Panc1 (cell line): ENCODE data around the gene SUMF1. TPM values are rescaled to one million over a fixed set of nuclear protein-coding genes. Genes with fewer than 3 reads are reported as not detected.

Source experiments
- ATAC-seq: fragments of 200-7000 bp; cut with Tn5 transposase; 2 replicates; pipeline ENCODE4 v1.9.1; 2020; ENCODE audit warnings: mild to moderate bottlenecking, moderate library complexity
- BruUV-seq: library from RNA; stranded (reverse); fragments of 400-500 nt; replicated peaks from 2 replicates; lab custom pipeline; 2021; lab: Mats Ljungman, UMichigan
- CTCF ChIA-PET: fragments of 300-600 bp; sonication (Branson Sonifier 250); formaldehyde crosslinking; loops from one replicate; lab custom pipeline; 2022; ENCODE audit warnings: antibody characterized with exemption; lab: Charles Lee
- POLR2A ChIA-PET: fragments of 300-600 bp; sonication (Branson Sonifier 250); formaldehyde crosslinking; loops from one replicate; lab custom pipeline; 2022; ENCODE audit warnings: antibody characterized with exemption; lab: Charles Lee
- DNase-seq: peaks from one replicate; pipeline ENCODE4 v3.0.0-alpha.2; 2010; ENCODE audit warnings: low read depth, low spot score
- H3K27ac ChIP-seq: 2 replicates; pipeline ENCODE4 v1.5.1; 2011; ENCODE audit warnings: mild to moderate bottlenecking, low read length, inconsistent platforms
- H3K27me3 ChIP-seq: fragments of 200-500 bp; sonication (Bioruptor generic); 2 replicates; pipeline ENCODE4 v1.6.0; 2014; ENCODE audit warnings: low read length, inconsistent platforms; ENCODE audit not compliant: control insufficient read depth, insufficient read depth
- H3K36me3 ChIP-seq: fragments of 200-500 bp; sonication (Bioruptor generic); 2 replicates; pipeline ENCODE4 v1.5.1; 2014; ENCODE audit warnings: inconsistent platforms, mild to moderate bottlenecking, low read length, moderate library complexity; ENCODE audit not compliant: control insufficient read depth, insufficient read depth
- H3K4me1 ChIP-seq: 2 replicates; pipeline ENCODE4 v1.5.1; 2011; ENCODE audit warnings: inconsistent platforms, mild to moderate bottlenecking, low read length, moderate library complexity; ENCODE audit not compliant: control insufficient read depth, insufficient read depth
- H3K4me3 ChIP-seq, 2 experiments: 2 replicates each; pipeline ENCODE4 v1.5.1; 2011 to 2012; ENCODE audit warnings: low read depth in 2 of 2, low read length in 2 of 2, mild to moderate bottlenecking in 2 of 2, inconsistent platforms in 1 of 2, moderate library complexity in 1 of 2
- H3K9me3 ChIP-seq: fragments of 200-500 bp; sonication (Bioruptor generic); 2 replicates; pipeline ENCODE4 v1.5.1; 2014; ENCODE audit warnings: low read depth, mild to moderate bottlenecking, inconsistent platforms, low read length, moderate library complexity; ENCODE audit not compliant: control insufficient read depth, insufficient read depth
- CTCF ChIP-seq: fragments of 450-650 bp; IDR thresholded peaks from 2 replicates; pipeline ENCODE4 v1.5.1; 2017; ENCODE audit warnings: mild to moderate bottlenecking
- POLR2AphosphoS5 ChIP-seq: IDR thresholded peaks from 2 replicates; pipeline ENCODE4 v1.6.1; 2012; ENCODE audit warnings: mild to moderate bottlenecking, low read depth, low read length, moderate library complexity
- SIN3A ChIP-seq: IDR thresholded peaks from 2 replicates; pipeline ENCODE4 v1.6.1; 2012; ENCODE audit warnings: low read depth, mild to moderate bottlenecking, low read length, moderate library complexity, borderline replicate concordance; ENCODE audit not compliant: insufficient read depth
- TCF7L2 ChIP-seq: IDR thresholded peaks from 2 replicates; pipeline ENCODE4 v1.6.1; 2011; ENCODE audit warnings: mild to moderate bottlenecking, low read depth, low read length, inconsistent platforms
- in situ Hi-C: cut with HindIII; loops from 2 replicates; pipeline ENCODE4 v1.10.0; 2016; ENCODE audit warnings: low sequenced_read_pairs, low pct_unique_long_range_greater_than_20kb
- intact Hi-C: fragments of 100-400 bp; cut with micrococcal nuclease; formaldehyde crosslinking; loops from one replicate; pipeline ENCODE4 v1.10.0; 2022; ENCODE audit not compliant: unreplicated experiment
- total RNA-seq: library from RNA; stranded (reverse); gene quantifications from one replicate; pipeline ENCODE4 v1.2.1, GENCODE V29; 2021; ENCODE audit not compliant: unreplicated experiment
- TF ChIP-seq, protein P1 (sequence below), 2 experiments: IDR thresholded peaks; 2 replicates each; pipeline ENCODE4 v1.6.1; 2011 to 2012; ENCODE audit warnings: low read depth in 2 of 2, control low read depth in 1 of 2, low read length in 1 of 2, mild to moderate bottlenecking in 1 of 2, moderate library complexity in 1 of 2; ENCODE audit not compliant: insufficient read depth in 1 of 2

Gene SUMF1
- total RNA-seq, 1 experiment from 2014 or later: 15.5 TPM

GRCh38 chr3:4514916-4515315 lies 47.8 kb upstream of the SUMF1 start:
- TF ChIP-seq CTCF: no peak
- no peak for TF ChIP-seq SIN3A
- TF ChIP-seq, protein P1, sequence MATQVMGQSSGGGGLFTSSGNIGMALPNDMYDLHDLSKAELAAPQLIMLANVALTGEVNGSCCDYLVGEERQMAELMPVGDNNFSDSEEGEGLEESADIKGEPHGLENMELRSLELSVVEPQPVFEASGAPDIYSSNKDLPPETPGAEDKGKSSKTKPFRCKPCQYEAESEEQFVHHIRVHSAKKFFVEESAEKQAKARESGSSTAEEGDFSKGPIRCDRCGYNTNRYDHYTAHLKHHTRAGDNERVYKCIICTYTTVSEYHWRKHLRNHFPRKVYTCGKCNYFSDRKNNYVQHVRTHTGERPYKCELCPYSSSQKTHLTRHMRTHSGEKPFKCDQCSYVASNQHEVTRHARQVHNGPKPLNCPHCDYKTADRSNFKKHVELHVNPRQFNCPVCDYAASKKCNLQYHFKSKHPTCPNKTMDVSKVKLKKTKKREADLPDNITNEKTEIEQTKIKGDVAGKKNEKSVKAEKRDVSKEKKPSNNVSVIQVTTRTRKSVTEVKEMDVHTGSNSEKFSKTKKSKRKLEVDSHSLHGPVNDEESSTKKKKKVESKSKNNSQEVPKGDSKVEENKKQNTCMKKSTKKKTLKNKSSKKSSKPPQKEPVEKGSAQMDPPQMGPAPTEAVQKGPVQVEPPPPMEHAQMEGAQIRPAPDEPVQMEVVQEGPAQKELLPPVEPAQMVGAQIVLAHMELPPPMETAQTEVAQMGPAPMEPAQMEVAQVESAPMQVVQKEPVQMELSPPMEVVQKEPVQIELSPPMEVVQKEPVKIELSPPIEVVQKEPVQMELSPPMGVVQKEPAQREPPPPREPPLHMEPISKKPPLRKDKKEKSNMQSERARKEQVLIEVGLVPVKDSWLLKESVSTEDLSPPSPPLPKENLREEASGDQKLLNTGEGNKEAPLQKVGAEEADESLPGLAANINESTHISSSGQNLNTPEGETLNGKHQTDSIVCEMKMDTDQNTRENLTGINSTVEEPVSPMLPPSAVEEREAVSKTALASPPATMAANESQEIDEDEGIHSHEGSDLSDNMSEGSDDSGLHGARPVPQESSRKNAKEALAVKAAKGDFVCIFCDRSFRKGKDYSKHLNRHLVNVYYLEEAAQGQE (IDR thresholded peaks at IDR 0.05; ENCODE audit: insufficient read depth in 1 of 2, low read depth in 2 of 2, low read length in 1 of 2): no peak
- no peak for TF ChIP-seq POLR2AphosphoS5
- TF ChIP-seq TCF7L2: no peak
- intact Hi-C loops: no loop called here

GRCh38 chr3:4514321-4514720 lies 47.3 kb upstream of the SUMF1 start:
- BruUV-seq: no TSS peak
- ATAC-seq: no peak
- DNase-seq: no peak
- ChIA-PET POLR2A (no interaction called here), CTCF (no interaction called here)
- in situ Hi-C loops (no loop called here), intact Hi-C loops (no loop called here)
- H3K9me3 ChIP-seq: no peaks in the 10 kb centered on the region
- H3K27ac ChIP-seq: no peak overlapping the region
- no peak for TF ChIP-seq TCF7L2
- no peak for TF ChIP-seq SIN3A
- TF ChIP-seq, protein P1 (IDR thresholded peaks at IDR 0.05; ENCODE audit: insufficient read depth in 1 of 2, low read depth in 2 of 2, low read length in 1 of 2): no peak
- no peak for TF ChIP-seq POLR2AphosphoS5
- TF ChIP-seq CTCF: no peak
- H3K27me3 ChIP-seq: no peaks in the 10 kb centered on the region
- H3K36me3 ChIP-seq: no peaks in the 10 kb centered on the region
- no peak overlapping the region for H3K4me3 ChIP-seq
- no peaks in the 10 kb centered on the region for H3K4me1 ChIP-seq

More at GRCh38 chr3:4514916-4515315, 47.8 kb upstream of the SUMF1 start:
- ChIA-PET POLR2A (no interaction called here), CTCF (no interaction called here)
- in situ Hi-C loops: no loop called here
- no peak for ATAC-seq
- Histone ChIP-seq H3K27me3 (no peaks in the 10 kb centered on the region), H3K36me3 (no peaks in the 10 kb centered on the region), H3K27ac (no peak overlapping the region), H3K4me3 (no peak overlapping the region), H3K9me3 (no peaks in the 10 kb centered on the region), H3K4me1 (no peaks in the 10 kb centered on the region)
- DNase-seq: no peak
- no TSS peak for BruUV-seq
